SK-N-MC (cell line): ENCODE results near the gene GASK1A.

ENCODE experiments used
- EZH2 ChIP-seq: fragments of 200-600 bp; sonication (generic); IDR thresholded peaks from one replicate; pipeline ENCODE4 v1.6.1; 2017; ENCODE audit warnings: antibody characterized with exemption
- POLR2AphosphoS5 ChIP-seq: IDR thresholded peaks from 2 replicates; pipeline ENCODE4 v1.6.1; 2012; ENCODE audit warnings: mild to moderate bottlenecking, low read depth, low read length, borderline replicate concordance

- TF ChIP-seq POLR2AphosphoS5 (no peak), EZH2 (no peak)
These were observed 17.5 kb downstream of the GASK1A start for GRCh38 chr3:42996633-42997075.
